Retina (tissue), 1 donor: Measurements from ENCODE around the gene GJA5.
A peak's percentile ranks its signal among the peaks of the same experiment; 100 is the strongest.

Experiments
- DNase-seq: peaks from one replicate; pipeline ENCODE4 v3.0.0-alpha.2; 2016

The GJA5 gene

GRCh38 chr1:147723691-147724323 lies 36.6 kb downstream of the GJA5 start:
- DNase-seq = peak; percentile 47

DNA sequence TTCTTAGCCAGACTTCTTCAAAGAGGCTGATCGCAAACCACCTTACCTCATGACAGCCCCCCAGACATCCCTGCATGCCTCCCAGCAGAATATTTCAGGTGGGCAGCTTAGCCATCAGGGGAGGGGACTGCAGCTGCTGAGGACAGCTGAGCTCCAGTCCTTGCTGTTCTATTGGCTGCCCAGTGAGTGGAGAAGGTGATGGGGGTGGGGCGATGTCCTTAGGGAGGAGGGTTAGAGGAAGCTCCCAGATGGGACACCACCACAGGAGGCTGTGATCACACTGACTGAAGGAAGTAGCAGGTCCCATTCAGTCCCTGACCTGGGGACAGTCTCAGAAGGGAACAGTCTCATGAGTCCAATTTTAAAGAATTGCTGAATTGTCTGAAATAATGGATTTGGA lies 38.3 kb downstream of the GJA5 start:
- no peak for DNase-seq

GRCh38 chr1:147721716-147722115 lies 38.7 kb downstream of the GJA5 start:
- DNase-seq = no peak

- DNase-seq = no peak
These were observed 39.8 kb downstream of the GJA5 start for GRCh38 chr1:147720557-147720956.

GRCh38 chr1:147719711-147720225 lies 40.6 kb downstream of the GJA5 start:
- no peak for DNase-seq

DNA sequence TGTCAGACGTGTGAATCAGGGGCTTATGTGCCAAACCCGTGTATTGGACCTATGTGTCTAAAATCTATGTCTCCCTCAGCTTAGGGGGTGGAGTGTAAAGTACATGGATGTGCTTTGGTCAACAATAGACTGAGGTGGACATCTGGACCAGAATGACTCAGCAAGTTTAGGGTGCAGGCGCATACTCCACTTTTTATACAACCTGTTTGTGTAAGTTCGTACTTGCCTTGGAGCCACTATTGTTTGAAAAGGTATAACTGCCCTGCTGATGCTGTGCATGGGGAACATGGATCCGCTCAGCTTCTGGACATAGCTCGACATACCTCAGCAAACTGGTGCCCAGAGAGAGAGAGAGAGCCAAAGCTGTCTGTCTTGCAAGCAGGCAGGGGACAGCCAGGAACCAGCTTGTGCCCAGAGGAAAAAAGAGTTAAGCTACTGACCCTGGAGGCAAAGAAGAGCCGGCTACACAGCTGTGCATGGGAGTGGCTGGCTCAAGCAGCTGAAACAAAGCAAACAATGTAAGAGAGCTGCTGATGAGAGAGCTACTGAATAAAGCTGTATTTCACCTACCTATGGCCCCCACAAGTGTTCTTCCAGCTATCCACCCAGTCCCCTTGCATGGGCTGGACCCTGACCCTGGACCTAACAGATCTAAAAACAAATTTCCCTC lies 41.2 kb downstream of the GJA5 start:
- DNase-seq = no peak

DNA sequence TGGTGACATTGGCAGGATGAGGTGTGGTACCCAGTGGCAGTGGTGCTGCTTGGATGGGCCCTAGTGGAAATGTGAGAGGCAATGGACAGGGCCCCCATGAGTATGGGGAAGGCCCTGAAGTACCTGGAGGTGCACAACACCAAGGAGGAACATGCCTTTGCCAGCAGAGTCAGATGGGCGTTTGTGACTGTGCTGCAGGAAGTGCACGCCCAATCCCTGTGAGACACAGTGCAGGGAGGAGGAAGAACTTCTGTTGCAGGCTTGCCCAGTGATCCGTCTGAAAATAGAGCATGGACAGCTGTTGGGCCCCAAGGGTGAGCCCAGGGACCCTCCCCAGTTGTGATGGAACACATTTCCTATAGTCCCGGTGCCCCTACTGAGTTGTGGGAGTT lies 42.7 kb downstream of the GJA5 start:
- no peak for DNase-seq

DNA sequence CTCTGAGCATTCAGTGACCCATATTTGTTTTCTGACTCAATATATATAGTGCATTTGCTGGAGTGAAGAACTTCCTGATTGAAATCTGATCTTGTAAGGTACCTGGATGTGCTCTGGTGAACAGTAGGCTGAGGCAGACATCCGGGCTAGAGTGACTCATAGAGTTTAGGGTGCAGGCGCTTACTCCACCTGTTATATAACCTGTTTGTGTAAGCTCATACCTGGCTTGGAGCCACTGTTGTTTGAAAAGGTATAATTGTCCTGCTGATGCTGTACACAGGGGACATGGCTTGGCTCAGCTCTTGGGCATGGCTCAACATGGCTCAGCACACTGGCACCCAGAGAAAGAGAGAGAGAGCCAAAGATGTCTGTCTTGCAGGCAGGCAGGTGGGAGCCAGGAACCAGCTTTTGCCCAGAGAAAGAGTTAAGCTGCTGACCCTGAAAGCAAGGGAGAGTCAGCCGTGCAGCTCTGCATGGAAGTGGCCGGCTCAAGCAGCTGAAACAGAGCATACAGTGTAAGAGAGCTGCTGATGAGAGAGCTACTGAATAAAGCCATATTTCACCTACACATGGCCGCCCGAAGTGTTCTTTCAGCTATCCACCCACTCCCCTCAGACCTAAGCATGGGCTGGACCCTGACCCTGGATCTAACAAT lies 43.2 kb downstream of the GJA5 start:
- DNase-seq = no peak

DNA sequence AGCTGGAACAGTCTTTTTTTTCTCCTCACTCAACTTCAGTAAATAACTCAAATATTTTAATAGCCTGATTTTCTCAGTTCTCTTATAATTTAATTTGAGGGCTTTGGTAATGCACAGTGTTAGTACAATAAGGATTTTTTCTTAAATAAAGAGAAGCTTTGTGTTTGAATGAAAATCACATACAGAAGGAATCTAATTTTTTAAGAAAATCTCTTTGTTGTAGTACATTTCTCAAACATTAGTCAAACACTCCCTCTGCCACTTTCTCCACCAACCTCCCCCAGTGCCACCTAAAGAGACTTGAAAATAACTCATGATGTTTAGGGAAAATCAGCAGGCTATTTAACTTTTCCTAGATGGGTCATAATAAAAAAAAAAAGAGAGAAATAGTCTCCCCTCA lies 47.8 kb downstream of the GJA5 start:
- DNase-seq = no peak
